Endodermal cell (in vitro differentiated cells): ENCODE measurements around the gene OSBPL9. TPM values are rescaled to one million over a fixed set of nuclear protein-coding genes. Genes with fewer than 3 reads are reported as not detected.
"Not testable (repeated sequence)": the region's sequence is repeated elsewhere in the genome, so short reads cannot be mapped to it uniquely, and the experiment has no call there.

Experiments
- DNase-seq: peaks from one replicate; pipeline ENCODE4 v3.0.0-alpha.2; 2017
- H3K27ac ChIP-seq: 2 replicates; pipeline ENCODE4 v1.5.1; 2013; ENCODE audit warnings: mild to moderate bottlenecking, low read depth, low read length, moderate library complexity
- H3K27me3 ChIP-seq: 2 replicates; pipeline ENCODE4 v1.6.1; 2013; ENCODE audit warnings: mild to moderate bottlenecking, low read length, moderate library complexity; ENCODE audit not compliant: insufficient read depth, control insufficient read depth, poor library complexity, severe bottlenecking
- H3K36me3 ChIP-seq: 2 replicates; pipeline ENCODE4 v1.7.0; 2013; ENCODE audit warnings: mild to moderate bottlenecking, low read length, moderate library complexity; ENCODE audit not compliant: control insufficient read depth, insufficient read depth
- H3K4me1 ChIP-seq: one replicate; pipeline ENCODE4 v1.7.0; 2013; ENCODE audit warnings: low read length; ENCODE audit not compliant: control insufficient read depth, insufficient read depth
- H3K4me3 ChIP-seq: 2 replicates; pipeline ENCODE4 v1.5.1; 2013; ENCODE audit warnings: mild to moderate bottlenecking, low read length, moderate library complexity
- H3K9ac ChIP-seq: 2 replicates; pipeline ENCODE4 v1.6.1; 2013; ENCODE audit warnings: mild to moderate bottlenecking, low read length, moderate library complexity; ENCODE audit not compliant: poor library complexity, severe bottlenecking; ENCODE audit errors: extremely low read depth
- H3K9me3 ChIP-seq: 2 replicates; pipeline ENCODE4 v1.6.1; 2013; ENCODE audit warnings: mild to moderate bottlenecking, low read length, moderate library complexity; ENCODE audit not compliant: control insufficient read depth
- H3K27ac Mint-ChIP-seq: 2 replicates; pipeline ENCODE4 v1.8.0; 2020; ENCODE audit warnings: mixed read lengths
- H3K27me3 Mint-ChIP-seq: 2 replicates; pipeline ENCODE4 v1.8.0; 2021; ENCODE audit warnings: mild to moderate bottlenecking, mixed read lengths; ENCODE audit not compliant: insufficient read depth
- H3K36me3 Mint-ChIP-seq: 2 replicates; pipeline ENCODE4 v1.8.0; 2020; ENCODE audit warnings: low read depth, mixed read lengths
- H3K4me1 Mint-ChIP-seq: 2 replicates; pipeline ENCODE4 v1.8.0; 2020; ENCODE audit warnings: mixed read lengths
- H3K4me3 Mint-ChIP-seq: 2 replicates; pipeline ENCODE4 v1.8.0; 2020; ENCODE audit warnings: mild to moderate bottlenecking, moderate library complexity, mixed read lengths
- H3K9me3 Mint-ChIP-seq: 2 replicates; pipeline ENCODE4 v1.8.0; 2020; ENCODE audit warnings: mild to moderate bottlenecking, mixed read lengths
- WGBS, 2 experiments: methylation state at CpG; one replicate each; pipeline versions ENCODE4 v1.1.5 to v1.1.7; 2013; ENCODE audit warnings: missing lambda C conversion rate in 2 of 2, mixed read lengths in 1 of 2; ENCODE audit not compliant: insufficient coverage in 1 of 2, insufficient read length in 1 of 2; 5-methylcytosine and 5-hydroxymethylcytosine counted together
- total RNA-seq, 2 donors: library from RNA; stranded (reverse); fragmentation: NEBNext Ultra II Directional in 1 of 2; extraction: Animal tissue kit (Norgen Biotek cat#: 25700) in 1 of 2; gene quantifications; 2 replicates in 1 of 2; 3 replicates in 1 of 2; pipeline ENCODE4 v1.2.1, GENCODE V29; 2021
- TF ChIP-seq, protein P1 (sequence below): fragments of 200-600 bp; sonication (generic); conservative IDR thresholded peaks from 2 replicates; pipeline ENCODE4 v1.5.0; 2021; ENCODE audit warnings: antibody characterized with exemption, mild to moderate bottlenecking

OSBPL9 gene
- total RNA-seq, 2 donors from 2014 or later = 76.9 to 93.3 TPM

- Histone ChIP-seq H3K9ac (no peak overlapping the region), H3K9me3 (no peaks in the 10 kb centered on the region), H3K4me3 (no peak overlapping the region), H3K4me1 (peaks cover 16% of the 10 kb centered on the region), H3K27me3 (no peaks in the 10 kb centered on the region), H3K36me3 (no peaks in the 10 kb centered on the region), H3K27ac (no peak overlapping the region)
- no peak for DNase-seq
- peaks cover 8% of the 10 kb centered on the region for H3K27me3 Mint-ChIP-seq
- WGBS, 2 experiments = 87 to 95% methylated on average over 5 of the region's 5 CpGs
- H3K27ac Mint-ChIP-seq = no peak overlapping the region
- peaks cover 6% of the 10 kb centered on the region for H3K36me3 Mint-ChIP-seq
- no peaks in the 10 kb centered on the region for H3K9me3 Mint-ChIP-seq
- TF ChIP-seq, protein P1, sequence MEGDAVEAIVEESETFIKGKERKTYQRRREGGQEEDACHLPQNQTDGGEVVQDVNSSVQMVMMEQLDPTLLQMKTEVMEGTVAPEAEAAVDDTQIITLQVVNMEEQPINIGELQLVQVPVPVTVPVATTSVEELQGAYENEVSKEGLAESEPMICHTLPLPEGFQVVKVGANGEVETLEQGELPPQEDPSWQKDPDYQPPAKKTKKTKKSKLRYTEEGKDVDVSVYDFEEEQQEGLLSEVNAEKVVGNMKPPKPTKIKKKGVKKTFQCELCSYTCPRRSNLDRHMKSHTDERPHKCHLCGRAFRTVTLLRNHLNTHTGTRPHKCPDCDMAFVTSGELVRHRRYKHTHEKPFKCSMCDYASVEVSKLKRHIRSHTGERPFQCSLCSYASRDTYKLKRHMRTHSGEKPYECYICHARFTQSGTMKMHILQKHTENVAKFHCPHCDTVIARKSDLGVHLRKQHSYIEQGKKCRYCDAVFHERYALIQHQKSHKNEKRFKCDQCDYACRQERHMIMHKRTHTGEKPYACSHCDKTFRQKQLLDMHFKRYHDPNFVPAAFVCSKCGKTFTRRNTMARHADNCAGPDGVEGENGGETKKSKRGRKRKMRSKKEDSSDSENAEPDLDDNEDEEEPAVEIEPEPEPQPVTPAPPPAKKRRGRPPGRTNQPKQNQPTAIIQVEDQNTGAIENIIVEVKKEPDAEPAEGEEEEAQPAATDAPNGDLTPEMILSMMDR = no peak
- H3K4me3 Mint-ChIP-seq = no peak overlapping the region
- peaks cover 41% of the 10 kb centered on the region for H3K4me1 Mint-ChIP-seq
Measured at GRCh38 chr1:51644020-51644419, 27.1 kb downstream of the OSBPL9 start.

GRCh38 chr1:51644533-51645197 lies 27.8 kb downstream of the OSBPL9 start:
- 89 to 90% methylated on average over 8 to 10 of the region's 10 CpGs for WGBS, 2 experiments
- H3K36me3 ChIP-seq = no peaks in the 10 kb centered on the region
- peaks cover 16% of the 10 kb centered on the region for H3K4me1 ChIP-seq
- H3K4me1 Mint-ChIP-seq = peaks cover 41% of the 10 kb centered on the region
- H3K9me3 ChIP-seq = no peaks in the 10 kb centered on the region
- no peak overlapping the region for H3K4me3 ChIP-seq
- H3K9ac ChIP-seq = no peak overlapping the region
- peaks cover 6% of the 10 kb centered on the region for H3K36me3 Mint-ChIP-seq
- no peak overlapping the region for H3K27ac ChIP-seq
- no peak overlapping the region for H3K4me3 Mint-ChIP-seq
- no peak overlapping the region for H3K27ac Mint-ChIP-seq
- no peaks in the 10 kb centered on the region for H3K27me3 ChIP-seq
- DNase-seq = no peak
- no peaks in the 10 kb centered on the region for H3K9me3 Mint-ChIP-seq
- peaks cover 6% of the 10 kb centered on the region for H3K27me3 Mint-ChIP-seq
- TF ChIP-seq, protein P1 = no peak

GRCh38 chr1:51646592-51646991 lies 29.7 kb downstream of the OSBPL9 start:
- H3K4me1 Mint-ChIP-seq = peaks cover 39% of the 10 kb centered on the region
- H3K9me3 ChIP-seq, H3K9me3 Mint-ChIP-seq, H3K36me3 ChIP-seq, H3K27me3 ChIP-seq, H3K27ac Mint-ChIP-seq, H3K9ac ChIP-seq, H3K36me3 Mint-ChIP-seq, H3K4me3 ChIP-seq, H3K27me3 Mint-ChIP-seq, DNase-seq, H3K27ac ChIP-seq, H3K4me3 Mint-ChIP-seq: not testable (repeated sequence)
- WGBS, 2 experiments = 82 to 98% methylated on average over 3 of the region's 3 CpGs
- H3K4me1 ChIP-seq = peaks cover 16% of the 10 kb centered on the region
